A673 (cell line): Measurements from ENCODE around the gene ZNF319. TPM values are rescaled to one million over a fixed set of nuclear protein-coding genes. Genes with fewer than 3 reads are reported as not detected.

Experiments used
- BruUV-seq: library from RNA; stranded (reverse); fragments of 400-500 nt; replicated peaks from 2 replicates; lab custom pipeline; 2021; lab: Mats Ljungman, UMichigan
- CTCF ChIA-PET: fragments of 300-600 bp; sonication (Branson Sonifier 250); formaldehyde crosslinking; loops from one replicate; lab custom pipeline; 2022; ENCODE audit warnings: antibody characterized with exemption; lab: Charles Lee
- POLR2A ChIA-PET: fragments of 300-600 bp; sonication (Branson Sonifier 250); formaldehyde crosslinking; loops from one replicate; lab custom pipeline; 2022; ENCODE audit warnings: antibody characterized with exemption; ENCODE audit not compliant: low non-redundant PET; lab: Charles Lee
- DNase-seq: peaks from one replicate; pipeline ENCODE4 v3.0.0-alpha.2; 2015; ENCODE audit warnings: low spot score
- H3K27ac ChIP-seq: fragments of 200-600 bp; sonication (generic); 2 replicates; pipeline ENCODE4 v1.5.1; 2016; ENCODE audit warnings: mixed run types, low read depth, mild to moderate bottlenecking, mixed read lengths, antibody characterized with exemption, low read length; ENCODE audit not compliant: poor library complexity, severe bottlenecking
- H3K27me3 ChIP-seq: fragments of 200-600 bp; sonication (generic); replicated peaks from 2 replicates; pipeline ENCODE4 v1.6.1; 2017; ENCODE audit warnings: mixed run types, low read depth, mild to moderate bottlenecking, mixed read lengths, antibody characterized with exemption, low read length; ENCODE audit not compliant: insufficient read depth, poor library complexity
- H3K36me3 ChIP-seq: fragments of 200-600 bp; sonication (generic); 2 replicates; pipeline ENCODE4 v1.6.1; 2016; ENCODE audit warnings: mixed run types, mild to moderate bottlenecking, mixed read lengths, antibody characterized with exemption, low read length; ENCODE audit not compliant: insufficient read depth, poor library complexity, severe bottlenecking
- H3K4me1 ChIP-seq: fragments of 200-600 bp; sonication (generic); 2 replicates; pipeline ENCODE4 v1.6.1; 2017; ENCODE audit warnings: mixed run types, mild to moderate bottlenecking, mixed read lengths, antibody characterized with exemption, low read length; ENCODE audit not compliant: insufficient read depth, poor library complexity, severe bottlenecking
- H3K4me3 ChIP-seq: fragments of 200-600 bp; sonication (generic); 2 replicates; pipeline ENCODE4 v1.5.1; 2016; ENCODE audit warnings: low read depth, mixed run types, mild to moderate bottlenecking, mixed read lengths, low read length; ENCODE audit not compliant: poor library complexity, severe bottlenecking
- H3K9me3 ChIP-seq: fragments of 200-600 bp; sonication (generic); 2 replicates; pipeline ENCODE4 v1.6.1; 2016; ENCODE audit warnings: mixed run types, low read depth, mild to moderate bottlenecking, mixed read lengths, antibody characterized with exemption, low read length; ENCODE audit not compliant: poor library complexity, severe bottlenecking
- CTCF ChIP-seq: fragments of 300-800, 200-600 bp; sonication (generic); conservative IDR thresholded peaks from 2 replicates; pipeline ENCODE4 v1.5.1; 2017; ENCODE audit warnings: low read depth, mild to moderate bottlenecking, antibody characterized with exemption, low read length, moderate library complexity, mixed read lengths
- EZH2 ChIP-seq: fragments of 200-600 bp; sonication (generic); IDR thresholded peaks from 2 replicates; pipeline ENCODE4 v1.6.1; 2017; ENCODE audit warnings: borderline replicate concordance, low read depth, mild to moderate bottlenecking, mixed read lengths, antibody characterized with exemption, low read length; ENCODE audit not compliant: poor library complexity, severe bottlenecking
- intact Hi-C: fragments of 100-400 bp; cut with micrococcal nuclease; formaldehyde crosslinking; loops from one replicate; pipeline ENCODE4 v1.10.0; 2022; ENCODE audit not compliant: unreplicated experiment
- total RNA-seq: library from RNA; stranded (reverse); gene quantifications from 2 replicates; pipeline ENCODE4 v1.2.3, GENCODE V29; 2021

Gene ZNF319
- total RNA-seq, 1 experiment from 2014 or later, result 12.9 TPM

- ChIA-PET POLR2A (no interaction called here), CTCF (no interaction called here)
- no peaks in the 10 kb centered on the region for H3K9me3 ChIP-seq
- no peak overlapping the region for H3K27ac ChIP-seq
- TF ChIP-seq CTCF (no peak), EZH2 (no peak)
- no peaks in the 10 kb centered on the region for H3K27me3 ChIP-seq
- no TSS peak for BruUV-seq
- peaks cover under 1% of the 10 kb centered on the region for H3K4me1 ChIP-seq
- H3K4me3 ChIP-seq, result no peak overlapping the region
- no peak for DNase-seq
- intact Hi-C loops, result no loop called here
- peaks cover 13% of the 10 kb centered on the region for H3K36me3 ChIP-seq
Observed at GRCh38 chr16:58016840-58017446, 16.5 kb upstream of the ZNF319 start.

- Histone ChIP-seq H3K9me3 (no peaks in the 10 kb centered on the region), H3K4me1 (peaks cover 5% of the 10 kb centered on the region), H3K4me3 (no peak overlapping the region), H3K27ac (no peak overlapping the region), H3K27me3 (no peaks in the 10 kb centered on the region), H3K36me3 (peaks cover 26% of the 10 kb centered on the region)
- no peak for DNase-seq
- intact Hi-C loops, result loop anchor here (5.0 kb wide), 1 partner anchor 366 kb away; no protein-coding TSS in a partner anchor
- ChIA-PET CTCF (no interaction called here), POLR2A (no interaction called here)
- TF ChIP-seq EZH2 (no peak), CTCF (no peak)
- BruUV-seq, result no TSS peak
Observed at GRCh38 chr16:58013201-58013956, 12.9 kb upstream of the ZNF319 start.

- BruUV-seq, result no TSS peak
- CTCF ChIA-PET, result no interaction called here
- no peaks in the 10 kb centered on the region for H3K27me3 ChIP-seq
- no peak overlapping the region for H3K4me3 ChIP-seq
- H3K9me3 ChIP-seq, result no peaks in the 10 kb centered on the region
- peaks cover 26% of the 10 kb centered on the region for H3K36me3 ChIP-seq
- DNase-seq, result no peak
- H3K27ac ChIP-seq, result no peak overlapping the region
- POLR2A ChIA-PET, result no interaction called here
- H3K4me1 ChIP-seq, result peaks cover 5% of the 10 kb centered on the region
- intact Hi-C loops, result loop anchor here (5.0 kb wide), 1 partner anchor 365 kb away; no protein-coding TSS in a partner anchor
- TF ChIP-seq CTCF (no peak), EZH2 (no peak)
Observed at GRCh38 chr16:58012481-58012880, 12.0 kb upstream of the ZNF319 start.
